Measurements from ENCODE around the gene MGMT. TPM values are rescaled to one million over a fixed set of nuclear protein-coding genes. Genes with fewer than 3 reads are reported as not detected.

Gene MGMT
- total RNA-seq, 1 experiment from 2014 or later = 11.5 TPM

- DNase-seq (ENCODE audit: low read depth, low spot score) = no peak
- Histone ChIP-seq H3K9me2 (ENCODE audit: insufficient read depth) (no peaks in the 10 kb centered on the region), H3K4me1 (ENCODE audit: control insufficient read depth in 1 of 2, insufficient read depth in 2 of 2, low read length in 2 of 2) (no peaks in the 10 kb centered on the region), H3K27ac (ENCODE audit: low read depth, low read length) (no peak overlapping the region), H3K79me2 (ENCODE audit: insufficient read depth, low read length) (no peaks in the 10 kb centered on the region), H3K9me3 (ENCODE audit: control insufficient read depth in 1 of 2, insufficient read depth in 1 of 2, low read depth in 1 of 2, low read length in 2 of 2) (no peaks in the 10 kb centered on the region), H3K4me2 (ENCODE audit: low read length) (no peak overlapping the region), H3K4me3 (replicated peaks in 1 of 2; ENCODE audit: low read depth in 1 of 2, low read length in 2 of 2) (no peak overlapping the region), H4K20me1 (ENCODE audit: insufficient read depth) (no peaks in the 10 kb centered on the region), H3K36me3 (ENCODE audit: control insufficient read depth in 1 of 2, insufficient read depth in 2 of 2, low read length in 2 of 2) (no peaks in the 10 kb centered on the region), H3K27me3 (ENCODE audit: insufficient read depth, low read length) (no peaks in the 10 kb centered on the region), H2AFZ (ENCODE audit: low read depth, low read length, poor library complexity, severe bottlenecking) (no peak overlapping the region), H3K9ac (ENCODE audit: low read length) (no peak overlapping the region)
- ChIA-PET POLR2A (no interaction called here), CTCF (no interaction called here), RAD21 (ENCODE audit: low non-redundant PET in 1 of 2, low total read pairs in 2 of 2, uncharacterized antibody in 2 of 2, unreplicated experiment in 2 of 2) (no interaction called here)
- no peak for ATAC-seq
- TF ChIP-seq FOSL1 (IDR thresholded peaks at IDR 0.05; ENCODE audit: low read depth) = no peak
- TF ChIP-seq EGR1 (IDR thresholded peaks at IDR 0.05; ENCODE audit: low read depth) = no peak
- TF ChIP-seq YY1 (IDR thresholded peaks at IDR 0.05; ENCODE audit: extremely low read depth, insufficient replicate concordance, low read depth, low read length) = no peak
- no peak for TF ChIP-seq ATF3 (IDR thresholded peaks at IDR 0.05)
- no TSS peak for BruUV-seq (replicated peaks)
- intact Hi-C loops (cut with micrococcal nuclease) = no loop called here
Measured at GRCh38 chr10:129774082-129774735, 307.2 kb downstream of the MGMT start.

- Histone ChIP-seq H3K27ac (ENCODE audit: low read depth, low read length) (no peak overlapping the region), H3K4me2 (ENCODE audit: low read length) (no peak overlapping the region), H3K9me2 (ENCODE audit: insufficient read depth) (no peaks in the 10 kb centered on the region), H3K36me3 (ENCODE audit: control insufficient read depth in 1 of 2, insufficient read depth in 2 of 2, low read length in 2 of 2) (no peaks in the 10 kb centered on the region), H3K9me3 (ENCODE audit: control insufficient read depth in 1 of 2, insufficient read depth in 1 of 2, low read depth in 1 of 2, low read length in 2 of 2) (no peaks in the 10 kb centered on the region), H3K79me2 (ENCODE audit: insufficient read depth, low read length) (no peaks in the 10 kb centered on the region), H3K4me1 (ENCODE audit: control insufficient read depth in 1 of 2, insufficient read depth in 2 of 2, low read length in 2 of 2) (no peaks in the 10 kb centered on the region), H3K27me3 (ENCODE audit: insufficient read depth, low read length) (no peaks in the 10 kb centered on the region), H3K9ac (ENCODE audit: low read length) (no peak overlapping the region), H2AFZ (ENCODE audit: low read depth, low read length, poor library complexity, severe bottlenecking) (no peak overlapping the region), H3K4me3 (replicated peaks in 1 of 2; ENCODE audit: low read depth in 1 of 2, low read length in 2 of 2) (no peak overlapping the region), H4K20me1 (ENCODE audit: insufficient read depth) (no peaks in the 10 kb centered on the region)
- CTCF ChIA-PET = no interaction called here
- no peak for DNase-seq (ENCODE audit: low read depth, low spot score)
- BruUV-seq (replicated peaks) = no TSS peak
- ATAC-seq = no peak
- POLR2A ChIA-PET = no interaction called here
- RAD21 ChIA-PET (ENCODE audit: low non-redundant PET in 1 of 2, low total read pairs in 2 of 2, uncharacterized antibody in 2 of 2, unreplicated experiment in 2 of 2) = no interaction called here
- TF ChIP-seq MAX (IDR thresholded peaks at IDR 0.05) (no peak), CEBPB (IDR thresholded peaks at IDR 0.05; ENCODE audit: low read depth) (no peak), CTCF (IDR thresholded peaks at IDR 0.05 in 2 of 3, conservative IDR thresholded peaks at IDR 0.05 in 1 of 3; ENCODE audit: borderline replicate concordance in 1 of 3, insufficient read depth in 1 of 3, low read depth in 2 of 3, low read length in 2 of 3) (no peak), ELF1 (IDR thresholded peaks at IDR 0.05; ENCODE audit: borderline replicate concordance, low read depth) (no peak), ZBTB33 (IDR thresholded peaks at IDR 0.05; ENCODE audit: extremely low read depth, insufficient replicate concordance, low read length) (no peak), SRF (IDR thresholded peaks at IDR 0.05; ENCODE audit: low read depth) (no peak), POLR2AphosphoS5 (IDR thresholded peaks at IDR 0.05; ENCODE audit: low read depth, low read length) (no peak), TCF7L2 (IDR thresholded peaks at IDR 0.05; ENCODE audit: borderline replicate concordance, extremely low read depth, insufficient read depth, insufficient read length) (no peak)
- intact Hi-C loops (cut with micrococcal nuclease) = no loop called here
Measured at GRCh38 chr10:129774736-129775401, 307.8 kb downstream of the MGMT start.
